ENCODE measurements around the gene XRN2.
A peak's percentile ranks its signal among the peaks of the same experiment; 100 is the strongest.

Gene XRN2

GRCh38 chr20:21303061-21303871 is at the start of gene XRN2:
Gene XRN2 (plus strand): TSS chr20:21303331. CDS start chr20:21303399, 68 bp downstream.
- H3K27me3 Mint-ChIP-seq (ENCODE audit: low read depth): no peaks in the 10 kb centered on the region
- H3K36me3 Mint-ChIP-seq (ENCODE audit: low read depth): peaks cover 10% of the 10 kb centered on the region
- peak within 1 kb of the TSS; percentile 90 to 99 (median 98) for H3K27ac Mint-ChIP-seq
- peaks cover 20% of the 10 kb centered on the region for H3K4me1 Mint-ChIP-seq
- H3K9me3 Mint-ChIP-seq: no peaks in the 10 kb centered on the region
- TF ChIP-seq CTCF (IDR thresholded peaks at IDR 0.05; ENCODE audit: unreplicated experiment in 3 of 3): peak in 1 of 3 experiments; percentile 16
- H3K4me3 Mint-ChIP-seq: peak within 1 kb of the TSS; percentile 86 to 94 (median 93)

GRCh38 chr20:21257192-21257591 is 45.9 kb upstream of the XRN2 start:
- Mint-ChIP-seq H3K27ac (no peak overlapping the region), H3K4me1 (no peaks in the 10 kb centered on the region), H3K36me3 (ENCODE audit: low read depth) (no peaks in the 10 kb centered on the region), H3K4me3 (no peak overlapping the region), H3K9me3 (no peaks in the 10 kb centered on the region), H3K27me3 (ENCODE audit: low read depth) (no peaks in the 10 kb centered on the region)
- no peak for TF ChIP-seq CTCF (IDR thresholded peaks at IDR 0.05; ENCODE audit: unreplicated experiment in 3 of 3)

GRCh38 chr20:21258411-21258810 is 44.7 kb upstream of the XRN2 start:
- Mint-ChIP-seq H3K4me3 (no peak overlapping the region), H3K9me3 (no peaks in the 10 kb centered on the region), H3K4me1 (no peaks in the 10 kb centered on the region), H3K36me3 (ENCODE audit: low read depth) (no peaks in the 10 kb centered on the region), H3K27me3 (ENCODE audit: low read depth) (no peaks in the 10 kb centered on the region), H3K27ac (no peak overlapping the region)
- no peak for TF ChIP-seq CTCF (IDR thresholded peaks at IDR 0.05; ENCODE audit: unreplicated experiment in 3 of 3)

GRCh38 chr20:21259346-21259745 is 43.8 kb upstream of the XRN2 start:
- Mint-ChIP-seq H3K4me1 (no peaks in the 10 kb centered on the region), H3K4me3 (no peak overlapping the region), H3K27me3 (ENCODE audit: low read depth) (no peaks in the 10 kb centered on the region), H3K36me3 (ENCODE audit: low read depth) (no peaks in the 10 kb centered on the region), H3K27ac (no peak overlapping the region), H3K9me3 (no peaks in the 10 kb centered on the region)
- TF ChIP-seq CTCF (IDR thresholded peaks at IDR 0.05; ENCODE audit: unreplicated experiment in 3 of 3): no peak

- Mint-ChIP-seq H3K27me3 (ENCODE audit: low read depth) (no peaks in the 10 kb centered on the region), H3K4me3 (no peak overlapping the region), H3K9me3 (peaks cover 3% of the 10 kb centered on the region), H3K4me1 (no peaks in the 10 kb centered on the region), H3K27ac (no peak overlapping the region), H3K36me3 (ENCODE audit: low read depth) (no peaks in the 10 kb centered on the region)
- no peak for TF ChIP-seq CTCF (IDR thresholded peaks at IDR 0.05; ENCODE audit: unreplicated experiment in 3 of 3)
Measured at GRCh38 chr20:21262812-21263211, 40.3 kb upstream of the XRN2 start.

Measured in nephron (organoid).